HG02798 (cell line): Measurements from ENCODE around the gene PHLDA2.

Source experiments
- ATAC-seq: cut with Tn5 transposase; IDR thresholded peaks from one replicate; pipeline ENCODE4 v1.9.1; 2021; ENCODE audit warnings: mild to moderate bottlenecking; ENCODE audit not compliant: unreplicated experiment, poor library complexity

PHLDA2 gene

GRCh38 chr11:2928605-2929530 lies at the start of gene PHLDA2:
Gene PHLDA2, minus strand, starts transcription at chr11:2929420. Its CDS starts 56 bp downstream, at chr11:2929364.
- no peak for ATAC-seq

DNA sequence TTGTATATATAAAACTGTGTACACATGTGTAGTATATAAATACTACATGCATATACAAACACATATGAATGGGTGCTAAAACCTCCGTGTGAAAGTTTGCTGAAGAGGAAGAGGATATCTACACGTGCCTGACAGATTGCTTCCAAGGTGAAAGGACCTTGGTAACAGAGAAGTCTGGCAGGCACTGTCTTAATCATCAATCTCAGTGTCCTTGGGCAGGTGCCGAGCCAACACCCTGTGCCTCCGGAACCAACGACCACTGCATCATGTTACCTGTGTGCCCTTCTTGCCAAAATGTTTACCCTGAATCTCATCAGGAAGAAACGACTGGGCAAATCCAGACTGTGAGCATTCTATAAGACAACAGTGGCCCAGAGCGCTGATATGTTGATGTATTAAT lies 47.9 kb upstream of the PHLDA2 start:
- no peak for ATAC-seq

- ATAC-seq, result no peak
These were observed 47.3 kb upstream of the PHLDA2 start for GRCh38 chr11:2976294-2977063.

DNA sequence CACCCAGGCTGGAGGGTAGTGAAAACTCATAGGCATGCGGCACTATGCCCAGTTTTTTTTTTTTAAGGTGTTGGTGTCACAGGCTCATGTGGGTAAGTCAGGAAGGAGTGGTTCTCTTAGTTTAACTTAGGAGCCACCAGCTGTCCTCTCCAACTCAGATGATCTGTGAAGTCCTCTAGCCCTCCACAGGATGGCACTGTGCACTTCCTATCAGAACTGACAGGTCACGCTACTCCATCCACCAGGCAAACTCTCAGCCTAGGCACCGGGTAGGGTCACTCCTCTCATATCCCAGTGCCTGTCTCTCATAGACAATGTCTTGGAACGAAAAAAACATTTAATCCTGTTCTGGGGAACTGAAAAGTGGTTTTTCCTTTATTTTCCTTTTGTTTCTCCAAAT lies 46.4 kb upstream of the PHLDA2 start:
- ATAC-seq, result no peak

DNA sequence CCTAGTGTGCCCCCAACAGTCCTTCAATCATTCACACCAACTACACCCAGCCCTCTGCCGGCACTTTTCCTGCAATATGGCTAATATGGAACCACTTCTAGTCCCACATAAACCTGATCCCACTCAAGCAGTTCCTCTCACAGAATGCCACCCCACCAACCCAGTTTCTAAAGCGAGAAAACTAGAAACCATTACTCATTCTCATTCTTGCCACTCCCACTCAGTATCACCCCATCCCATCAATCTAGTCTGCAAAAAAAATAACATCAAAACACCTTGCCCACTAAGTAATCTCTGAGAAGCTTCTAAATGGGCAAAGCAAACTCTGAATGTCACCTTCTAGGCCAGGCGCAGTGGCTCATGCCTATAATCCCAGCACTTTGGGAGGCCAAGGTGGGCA lies 45.1 kb upstream of the PHLDA2 start:
- no peak for ATAC-seq

GRCh38 chr11:2968341-2968900 lies 39.2 kb upstream of the PHLDA2 start:
- no peak for ATAC-seq

- no peak for ATAC-seq
These were observed 35.6 kb upstream of the PHLDA2 start for GRCh38 chr11:2964782-2965181.

- ATAC-seq, result no peak
These were observed 34.5 kb upstream of the PHLDA2 start for GRCh38 chr11:2963761-2964160.

DNA sequence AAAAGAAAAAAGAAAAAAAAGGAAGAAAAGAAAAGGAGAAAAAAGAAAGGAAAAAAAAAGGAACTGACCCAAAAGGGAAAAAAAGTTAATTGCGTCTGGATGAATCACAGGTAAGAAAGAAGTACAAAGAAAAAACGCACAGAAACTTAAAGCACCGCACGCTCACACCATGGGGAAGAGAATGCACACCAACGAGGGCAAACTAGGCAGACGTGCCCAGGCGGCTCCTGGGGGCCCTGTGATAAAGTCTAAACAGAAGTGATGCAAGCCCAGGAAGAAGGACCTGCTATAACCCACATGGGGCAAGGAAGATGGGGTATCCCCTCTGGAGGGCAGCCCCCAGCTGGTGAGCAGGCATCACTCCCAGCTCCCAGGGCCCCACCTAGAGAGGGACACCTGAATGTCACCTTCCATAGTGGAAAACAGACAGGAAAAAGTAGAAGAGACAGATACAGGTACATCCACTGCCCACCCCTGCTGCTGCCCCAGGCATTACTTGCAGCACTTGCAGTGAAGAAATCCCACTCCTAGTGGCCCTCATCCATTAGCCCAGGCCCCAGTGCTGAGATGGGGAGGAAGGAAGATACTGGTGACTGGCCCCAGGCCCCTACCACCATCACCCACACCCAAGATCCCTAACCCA lies 34.0 kb upstream of the PHLDA2 start:
- no peak for ATAC-seq

GRCh38 chr11:2961080-2961479 lies 31.9 kb upstream of the PHLDA2 start:
- no peak for ATAC-seq

DNA sequence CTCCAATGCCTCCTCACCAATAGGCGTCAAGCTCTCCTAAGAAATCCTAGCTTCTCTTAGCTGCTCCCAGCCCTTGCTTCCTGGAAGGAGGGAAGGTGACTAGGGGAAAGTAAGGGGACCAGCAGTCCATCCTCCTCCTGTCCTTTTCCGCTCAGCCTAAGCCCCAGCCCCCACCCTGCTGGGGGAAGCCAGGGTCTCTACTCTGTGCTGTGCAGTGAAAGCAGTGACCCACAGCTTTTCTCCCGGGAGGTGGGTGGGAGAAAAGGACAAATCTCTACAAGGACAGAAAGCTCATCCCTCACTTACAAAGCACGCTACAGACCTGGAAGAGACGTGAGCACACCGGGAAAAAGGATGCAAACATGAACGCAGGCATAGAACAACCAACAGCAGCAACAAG lies 30.9 kb upstream of the PHLDA2 start:
- ATAC-seq, result no peak

DNA sequence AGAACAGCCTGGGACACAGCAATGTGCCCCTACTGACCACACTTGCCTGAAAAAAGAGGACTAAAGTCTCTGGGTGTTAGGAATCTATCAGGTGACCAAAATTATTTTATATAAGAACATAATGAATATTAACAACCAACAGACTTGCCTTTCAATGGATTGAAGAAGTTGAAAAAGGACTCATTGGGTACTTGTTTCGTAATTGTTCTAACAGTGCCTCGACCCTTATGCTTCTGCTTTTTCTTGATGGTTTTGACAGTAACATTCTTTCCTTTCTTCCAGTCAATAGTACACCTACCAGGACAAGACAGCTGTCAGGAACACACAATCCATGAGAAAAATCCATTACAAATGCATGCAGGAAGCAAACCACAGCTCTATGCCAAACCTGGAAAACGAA lies 29.0 kb upstream of the PHLDA2 start:
- ATAC-seq, result no peak

DNA sequence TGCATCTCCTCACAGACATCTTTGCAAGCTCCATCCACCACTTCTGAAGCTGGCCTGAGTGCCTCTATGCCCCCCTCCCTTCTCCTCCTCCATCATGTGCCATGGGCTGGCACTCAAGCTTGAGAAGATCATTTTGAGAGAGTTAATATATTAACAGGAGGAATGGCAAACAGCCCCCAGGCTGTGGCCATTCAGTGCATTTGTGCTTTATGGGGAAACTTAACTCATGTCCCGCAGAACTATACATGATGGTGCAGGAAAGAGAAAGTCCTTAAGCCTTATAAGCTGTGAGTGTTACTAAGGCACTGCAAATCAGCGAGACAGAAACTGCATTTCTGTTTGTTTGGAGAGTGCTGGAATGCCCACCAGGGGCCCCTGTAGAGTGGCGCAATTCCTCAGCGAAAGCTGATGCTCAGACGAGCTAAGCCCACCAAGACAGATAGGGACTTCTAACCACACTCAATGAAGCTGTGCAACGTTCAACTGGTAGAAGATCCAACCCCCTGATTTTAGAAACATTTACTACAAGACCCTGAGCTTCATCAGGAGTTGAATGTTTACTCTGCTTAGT lies 26.8 kb upstream of the PHLDA2 start:
- ATAC-seq, result no peak

- ATAC-seq, result no peak
These were observed 25.0 kb upstream of the PHLDA2 start for GRCh38 chr11:2954263-2954662.

DNA sequence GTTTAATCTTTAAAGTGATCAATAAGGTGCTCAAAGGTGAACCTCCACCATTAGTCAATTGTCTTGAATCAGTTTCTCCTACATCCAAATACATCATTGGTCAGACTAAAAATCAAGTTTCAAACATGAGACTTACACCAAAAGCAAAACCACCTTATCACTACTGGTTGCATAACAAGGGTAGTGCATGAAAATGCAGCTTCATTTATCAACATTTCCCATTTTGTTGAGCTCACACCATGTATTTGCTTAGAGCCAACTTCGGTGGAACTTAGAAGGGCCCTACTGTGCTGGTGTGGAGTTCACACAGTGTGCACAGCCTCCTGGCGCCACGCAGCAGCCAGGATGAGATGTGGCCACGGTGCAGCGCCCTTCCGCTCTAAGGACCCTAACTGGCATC lies 23.1 kb upstream of the PHLDA2 start:
- no peak for ATAC-seq

DNA sequence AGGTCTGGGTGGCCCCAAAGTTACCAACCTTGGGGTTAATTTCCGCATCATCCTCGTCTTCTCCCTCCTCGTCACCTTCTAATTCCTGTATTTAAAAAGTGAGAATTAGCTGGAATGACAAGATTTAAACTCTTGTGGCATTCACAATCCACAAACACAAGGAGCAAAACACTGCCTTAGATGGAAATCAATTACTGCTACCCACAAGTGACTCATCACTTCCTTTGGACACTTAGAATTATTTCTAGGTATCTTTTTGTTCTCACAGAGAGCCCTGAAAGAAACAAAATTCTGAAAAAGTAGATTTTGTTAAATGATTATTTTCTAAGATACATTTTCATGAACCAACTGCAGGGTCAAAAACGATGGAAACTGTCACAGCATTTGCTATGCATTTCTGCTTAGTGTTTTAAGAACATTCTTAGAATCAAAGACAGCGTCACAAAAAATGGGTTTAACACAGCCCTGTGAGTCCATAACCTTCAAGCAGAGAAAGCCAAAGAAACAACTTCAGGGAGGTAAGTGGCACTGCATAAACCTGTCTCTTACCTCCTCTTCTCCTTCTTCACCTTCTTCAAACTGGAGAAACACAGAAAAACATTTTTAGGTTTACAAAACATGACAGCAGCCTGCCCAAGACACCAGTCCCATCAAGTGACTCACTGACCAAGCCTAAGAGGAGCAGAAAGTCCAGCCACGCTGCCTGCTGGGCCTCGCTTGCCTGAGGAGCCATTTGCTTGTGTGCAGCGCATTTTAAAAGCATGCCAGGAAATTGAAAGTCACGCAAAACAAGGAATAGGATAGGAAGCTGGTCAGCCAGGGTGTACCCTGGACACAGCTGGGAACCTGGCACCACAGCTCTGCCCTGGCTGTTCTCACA lies 22.3 kb upstream of the PHLDA2 start:
- ATAC-seq, result no peak

DNA sequence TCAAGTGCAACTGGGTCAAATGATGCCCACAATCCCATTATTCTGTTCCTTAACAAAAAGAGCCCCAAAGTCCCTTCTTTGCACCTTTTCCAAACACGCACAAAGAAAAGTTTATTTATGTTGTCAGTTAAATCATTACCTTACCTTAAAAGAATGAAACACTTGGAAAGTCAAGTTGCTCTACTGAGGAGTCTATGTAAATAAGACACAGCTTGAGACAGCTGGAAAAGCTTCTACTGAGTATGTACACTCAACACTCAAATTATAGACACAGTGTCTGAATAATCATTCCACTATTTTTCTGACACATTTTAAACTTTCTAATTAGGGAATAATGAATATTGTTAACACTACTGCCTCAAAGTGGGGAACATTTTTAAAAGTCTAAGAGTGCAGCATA lies 21.6 kb upstream of the PHLDA2 start:
- ATAC-seq, result no peak

DNA sequence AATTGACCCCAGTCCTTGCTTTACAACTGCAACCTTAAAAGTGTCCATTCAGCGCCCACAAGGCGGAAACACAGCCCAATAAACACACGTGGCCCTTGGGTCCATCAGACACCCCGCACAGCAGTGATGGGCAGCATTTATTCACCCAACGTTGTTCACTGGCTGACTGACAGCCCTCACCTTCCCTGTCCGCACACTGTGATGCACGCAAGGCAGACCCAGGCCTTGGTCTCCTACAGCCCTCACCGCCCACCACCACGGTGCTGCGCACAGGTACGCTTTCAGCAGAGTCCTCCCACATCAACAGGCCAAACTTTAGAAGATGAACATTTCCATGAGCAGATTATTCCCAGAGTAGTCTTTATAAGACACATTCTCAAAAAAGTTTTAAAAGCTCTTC lies 20.7 kb upstream of the PHLDA2 start:
- ATAC-seq, result no peak

DNA sequence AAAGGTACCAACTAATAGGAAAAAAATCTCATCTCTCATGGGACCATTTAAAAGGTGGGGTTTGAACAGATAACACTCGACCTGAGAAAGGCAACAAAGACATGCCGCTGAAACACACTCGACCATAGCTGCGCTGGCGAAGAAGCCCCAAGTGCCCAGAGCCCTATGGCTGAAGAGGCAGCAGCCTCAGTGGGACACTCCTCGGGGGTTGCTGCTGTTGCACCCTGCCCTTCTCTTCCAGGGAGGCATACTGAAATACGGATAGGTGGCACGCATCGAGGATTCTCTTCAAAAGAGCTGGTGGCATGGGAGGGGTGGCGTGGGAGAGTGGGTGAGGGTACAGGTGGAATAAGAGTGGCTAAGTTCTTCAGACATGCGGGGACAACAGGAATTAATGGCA lies 18.5 kb upstream of the PHLDA2 start:
- no peak for ATAC-seq
